Measurements from ENCODE around the gene TRIM52. TPM values are rescaled to one million over a fixed set of nuclear protein-coding genes. Genes with fewer than 3 reads are reported as not detected.

Gene TRIM52
- total and polyA plus RNA-seq, 2 of the 4 experiments (the other 2 are of a cell fraction), result 2.3 to 6.9 TPM

GRCh38 chr5:181282874-181283273, 21.9 kb upstream of the TRIM52 start:
- Histone ChIP-seq H3K79me1 (ENCODE audit: low read depth in 1 of 2, low read length in 2 of 2) (no peaks in the 10 kb centered on the region), H3K4me3 (ENCODE audit: insufficient read depth, low read depth, low read length) (no peak overlapping the region), H4K91ac (ENCODE audit: insufficient read depth, low read depth, low read length) (no peak overlapping the region), H2BK20ac (ENCODE audit: low read depth, low read length) (no peak overlapping the region), H3K9me1 (ENCODE audit: insufficient read depth, low read length) (no peaks in the 10 kb centered on the region), H3K18ac (ENCODE audit: low read depth, low read length) (no peak overlapping the region), H3K23ac (ENCODE audit: low read depth, low read length) (no peak overlapping the region), H3K9me3 (ENCODE audit: control insufficient read depth, insufficient read depth, low read length) (no peaks in the 10 kb centered on the region), H3K4me1 (ENCODE audit: control insufficient read depth, insufficient read depth, low read length) (no peaks in the 10 kb centered on the region), H3K9ac (ENCODE audit: low read depth, low read length) (no peak overlapping the region), H2BK5ac (ENCODE audit: low read depth, low read length, poor library complexity, severe bottlenecking) (no peak overlapping the region), H2BK120ac (ENCODE audit: low read depth, low read length) (no peak overlapping the region), H3K56ac (ENCODE audit: extremely low read depth, insufficient read depth, low read length) (no peak overlapping the region), H2AFZ (replicated peaks; ENCODE audit: low read length, poor library complexity) (no peak overlapping the region), H3K4ac (ENCODE audit: low read depth, low read length) (no peak overlapping the region), H2AK9ac (replicated peaks; ENCODE audit: low read depth, low read length, poor library complexity) (no peak overlapping the region), H3K14ac (replicated peaks; ENCODE audit: low read depth, low read length) (no peak overlapping the region), H4K8ac (ENCODE audit: low read depth in 2 of 2, low read length in 2 of 2) (no peak overlapping the region), H3K36me3 (ENCODE audit: control insufficient read depth, insufficient read depth, low read length) (no peaks in the 10 kb centered on the region), H3K27ac (ENCODE audit: insufficient read depth, low read length) (no peak overlapping the region), H4K5ac (ENCODE audit: low read depth, low read length) (no peak overlapping the region), H4K20me1 (ENCODE audit: insufficient read depth, low read length) (no peaks in the 10 kb centered on the region), H2BK15ac (ENCODE audit: low read depth, low read length) (no peak overlapping the region), H2AK5ac (ENCODE audit: low read depth, low read length) (no peak overlapping the region), H3K4me2 (ENCODE audit: low read depth, low read length) (no peak overlapping the region), H3K27me3 (ENCODE audit: control insufficient read depth, insufficient read depth, low read length) (no peaks in the 10 kb centered on the region)
- intact Hi-C loops (cut with micrococcal nuclease), result no loop called here
- dilution Hi-C loops (cut with HindIII; ENCODE audit: low sequenced_read_pairs, unreplicated experiment), result no loop called here
- WGBS, 2 experiments (ENCODE audit: extremely low coverage in 2 of 2, insufficient read length in 1 of 2), result 89% methylated on average over 5 of the region's 7 CpGs; no CpG with 5 or more reads in 1 of the 2 experiments
- ChIA-PET POLR2A (ENCODE audit: unreplicated experiment) (no interaction called here), CTCF (no interaction called here)
- in situ Hi-C loops (cut with MboI; ENCODE audit: low sequenced_read_pairs), result no loop called here
- TF ChIP-seq SMC3 (IDR thresholded peaks at IDR 0.05; ENCODE audit: low read depth, low read length), result no peak
- TF ChIP-seq CTCF (conservative IDR thresholded peaks at IDR 0.05; ENCODE audit: low read depth, low read length), result no peak
- TF ChIP-seq ELK1 (IDR thresholded peaks at IDR 0.05; ENCODE audit: borderline replicate concordance, low read depth, low read length), result no peak
- no peak for TF ChIP-seq POLR2A (IDR thresholded peaks at IDR 0.05; ENCODE audit: low read depth, low read length)
- TF ChIP-seq BHLHE40 (IDR thresholded peaks at IDR 0.05; ENCODE audit: low read depth, low read length), result no peak
- no peak for TF ChIP-seq RFX5 (IDR thresholded peaks at IDR 0.05; ENCODE audit: low read depth, low read length)
- no peak for TF ChIP-seq CHD1 (IDR thresholded peaks at IDR 0.05; ENCODE audit: low read depth, low read length)
- TF ChIP-seq RAD21 (IDR thresholded peaks at IDR 0.05; ENCODE audit: low read length), result no peak
- no peak for TF ChIP-seq RCOR1 (IDR thresholded peaks at IDR 0.05; ENCODE audit: insufficient replicate concordance, low read length)
- no peak for TF ChIP-seq MXI1 (IDR thresholded peaks at IDR 0.05; ENCODE audit: borderline replicate concordance, low read depth, low read length)
- TF ChIP-seq MAZ (IDR thresholded peaks at IDR 0.05; ENCODE audit: borderline replicate concordance, low read depth, low read length), result no peak
- TF ChIP-seq CEBPB (IDR thresholded peaks at IDR 0.05; ENCODE audit: low read depth, low read length), result no peak
- no peak for DNase-seq
- ATAC-seq (ENCODE audit: low read depth), result no peak
- no TSS peak for BruUV-seq (replicated peaks)

Data from IMR-90 (cell line).